ENCODE data around the gene DNTT.

DNA sequence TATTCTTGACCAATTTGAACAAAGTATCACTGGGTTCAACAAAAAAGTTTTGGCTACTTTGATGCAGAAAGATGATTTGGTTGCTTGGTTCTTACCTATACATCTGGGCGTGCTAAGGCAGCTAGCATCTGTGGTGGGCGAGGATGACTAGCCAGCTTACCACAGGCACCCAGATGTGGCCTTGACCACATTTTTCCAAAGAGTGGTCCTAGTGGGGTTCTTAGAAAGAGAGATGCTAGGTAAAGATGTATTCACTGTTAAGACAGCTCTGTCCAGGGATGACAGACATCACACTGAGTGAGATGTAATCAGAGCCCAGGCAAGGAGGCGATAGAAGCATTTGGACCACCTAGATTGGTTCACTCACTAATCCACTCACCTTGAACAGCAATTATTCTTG is 785 bp downstream of the DNTT start:
- TF ChIP-seq POLR2A (IDR thresholded peaks at IDR 0.05) = no peak
- TF ChIP-seq, protein P1, sequence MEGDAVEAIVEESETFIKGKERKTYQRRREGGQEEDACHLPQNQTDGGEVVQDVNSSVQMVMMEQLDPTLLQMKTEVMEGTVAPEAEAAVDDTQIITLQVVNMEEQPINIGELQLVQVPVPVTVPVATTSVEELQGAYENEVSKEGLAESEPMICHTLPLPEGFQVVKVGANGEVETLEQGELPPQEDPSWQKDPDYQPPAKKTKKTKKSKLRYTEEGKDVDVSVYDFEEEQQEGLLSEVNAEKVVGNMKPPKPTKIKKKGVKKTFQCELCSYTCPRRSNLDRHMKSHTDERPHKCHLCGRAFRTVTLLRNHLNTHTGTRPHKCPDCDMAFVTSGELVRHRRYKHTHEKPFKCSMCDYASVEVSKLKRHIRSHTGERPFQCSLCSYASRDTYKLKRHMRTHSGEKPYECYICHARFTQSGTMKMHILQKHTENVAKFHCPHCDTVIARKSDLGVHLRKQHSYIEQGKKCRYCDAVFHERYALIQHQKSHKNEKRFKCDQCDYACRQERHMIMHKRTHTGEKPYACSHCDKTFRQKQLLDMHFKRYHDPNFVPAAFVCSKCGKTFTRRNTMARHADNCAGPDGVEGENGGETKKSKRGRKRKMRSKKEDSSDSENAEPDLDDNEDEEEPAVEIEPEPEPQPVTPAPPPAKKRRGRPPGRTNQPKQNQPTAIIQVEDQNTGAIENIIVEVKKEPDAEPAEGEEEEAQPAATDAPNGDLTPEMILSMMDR (IDR thresholded peaks at IDR 0.05) = no peak

Measured in right lobe of liver (tissue), 4 donors.